Measurements from ENCODE around the gene HLA-DRB1.

HLA-DRB1 gene

GRCh38 chr6:32625137-32625536 lies 35.5 kb upstream of the HLA-DRB1 start:
- TF ChIP-seq, protein P1, sequence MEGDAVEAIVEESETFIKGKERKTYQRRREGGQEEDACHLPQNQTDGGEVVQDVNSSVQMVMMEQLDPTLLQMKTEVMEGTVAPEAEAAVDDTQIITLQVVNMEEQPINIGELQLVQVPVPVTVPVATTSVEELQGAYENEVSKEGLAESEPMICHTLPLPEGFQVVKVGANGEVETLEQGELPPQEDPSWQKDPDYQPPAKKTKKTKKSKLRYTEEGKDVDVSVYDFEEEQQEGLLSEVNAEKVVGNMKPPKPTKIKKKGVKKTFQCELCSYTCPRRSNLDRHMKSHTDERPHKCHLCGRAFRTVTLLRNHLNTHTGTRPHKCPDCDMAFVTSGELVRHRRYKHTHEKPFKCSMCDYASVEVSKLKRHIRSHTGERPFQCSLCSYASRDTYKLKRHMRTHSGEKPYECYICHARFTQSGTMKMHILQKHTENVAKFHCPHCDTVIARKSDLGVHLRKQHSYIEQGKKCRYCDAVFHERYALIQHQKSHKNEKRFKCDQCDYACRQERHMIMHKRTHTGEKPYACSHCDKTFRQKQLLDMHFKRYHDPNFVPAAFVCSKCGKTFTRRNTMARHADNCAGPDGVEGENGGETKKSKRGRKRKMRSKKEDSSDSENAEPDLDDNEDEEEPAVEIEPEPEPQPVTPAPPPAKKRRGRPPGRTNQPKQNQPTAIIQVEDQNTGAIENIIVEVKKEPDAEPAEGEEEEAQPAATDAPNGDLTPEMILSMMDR (IDR thresholded peaks at IDR 0.05): no peak

DNA sequence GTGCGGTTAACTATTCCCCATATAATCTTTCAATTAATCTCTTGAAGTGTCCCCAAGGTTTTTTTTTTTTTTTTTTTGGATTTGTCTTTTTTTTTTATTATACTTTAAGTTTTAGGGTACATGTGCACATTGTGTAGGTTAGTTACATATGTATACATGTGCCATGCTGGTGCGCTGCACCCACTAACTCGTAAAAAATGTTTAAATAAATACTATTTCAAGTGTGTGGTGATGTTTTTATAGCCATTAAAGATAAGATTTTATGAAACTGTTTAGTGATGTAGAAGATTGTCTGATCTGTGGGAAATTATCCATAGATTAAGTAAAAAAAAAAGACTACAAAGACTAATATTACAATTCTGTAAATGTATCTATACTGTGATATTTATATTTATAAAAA lies 34.9 kb upstream of the HLA-DRB1 start:
- TF ChIP-seq, protein P1 (IDR thresholded peaks at IDR 0.05): no peak

DNA sequence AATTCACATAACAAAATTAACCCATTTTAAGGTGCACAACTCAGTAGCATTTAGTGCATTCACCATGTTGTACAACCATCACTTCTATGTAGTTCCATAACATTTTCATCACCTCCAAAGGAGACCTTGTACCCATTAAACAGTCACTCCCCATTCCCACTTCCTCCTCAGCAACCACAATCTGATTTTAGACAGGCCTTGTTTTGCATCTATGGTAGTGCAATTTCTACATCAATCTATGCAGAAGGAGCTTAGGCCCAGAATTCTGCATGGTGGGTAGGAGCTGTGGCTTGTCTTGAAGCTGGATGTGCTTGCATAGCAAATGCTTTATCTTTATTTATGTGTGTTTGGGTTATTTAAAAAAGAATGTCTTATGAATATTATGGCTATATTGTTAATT lies 34.0 kb upstream of the HLA-DRB1 start:
- TF ChIP-seq, protein P1 (IDR thresholded peaks at IDR 0.05): no peak

- TF ChIP-seq, protein P1 (IDR thresholded peaks at IDR 0.05): peak; percentile 42; the same call in 1 of the 2 replicates
Measured at GRCh38 chr6:32622545-32623401, 33.1 kb upstream of the HLA-DRB1 start.

DNA sequence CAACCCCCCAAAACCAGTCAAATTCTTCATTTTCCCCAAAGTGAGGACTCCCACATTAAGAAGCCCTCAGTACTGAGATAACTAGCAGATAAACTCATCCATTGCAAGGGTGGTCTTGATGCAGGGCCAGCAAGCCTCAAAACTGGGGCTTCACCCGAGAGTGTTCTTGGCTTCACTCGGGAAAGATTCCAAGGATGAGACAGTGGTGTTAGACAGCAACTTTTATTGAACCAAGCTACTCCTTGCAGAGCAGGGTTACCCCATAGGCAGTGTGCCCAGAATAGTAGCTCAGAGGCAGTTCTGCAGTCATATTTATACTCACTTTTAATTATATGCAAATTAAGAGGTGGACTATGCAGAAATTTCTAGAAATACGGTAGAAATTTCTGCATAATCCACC lies 31.7 kb upstream of the HLA-DRB1 start:
- TF ChIP-seq, protein P1 (IDR thresholded peaks at IDR 0.05): no peak

DNA sequence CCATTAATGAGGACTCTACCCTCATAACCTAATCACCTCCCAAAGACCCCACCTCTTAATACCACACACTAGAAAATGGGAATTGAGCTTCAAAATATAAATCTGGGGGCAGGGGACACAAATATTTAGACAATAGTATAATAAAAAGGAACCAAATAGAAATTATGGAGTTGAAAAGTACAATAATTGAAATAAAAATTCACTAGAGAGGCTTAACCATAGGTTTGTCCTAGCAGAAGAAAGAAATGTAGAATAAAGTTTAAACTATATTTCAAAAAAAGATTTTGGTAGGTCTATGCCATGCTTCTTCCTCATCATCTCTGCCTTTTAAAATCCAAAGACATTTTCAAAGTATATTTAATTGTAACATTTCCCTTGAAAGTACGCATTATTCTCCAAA lies 28.1 kb upstream of the HLA-DRB1 start:
- TF ChIP-seq, protein P1 (IDR thresholded peaks at IDR 0.05): no peak

GRCh38 chr6:32615885-32616532 lies 26.4 kb upstream of the HLA-DRB1 start:
- TF ChIP-seq, protein P1 (IDR thresholded peaks at IDR 0.05): no peak
